Endothelial cell of umbilical vein (primary cell): ENCODE data around the gene FGFR1OP2. TPM values are rescaled to one million over a fixed set of nuclear protein-coding genes. Genes with fewer than 3 reads are reported as not detected.
"Not testable (repeated sequence)": the region's sequence is repeated elsewhere in the genome, so short reads cannot be mapped to it uniquely, and the experiment has no call there.

Source experiments
- BruUV-seq: library from RNA; stranded (reverse); fragments of 400-500 nt; replicated peaks from 2 replicates; lab custom pipeline; 2021; lab: Mats Ljungman, UMichigan
- CTCF ChIA-PET: fragments of 300-600, 350-600 bp; sonication (Branson Sonifier 250); formaldehyde crosslinking; loops from one replicate; lab custom pipeline; 2021; ENCODE audit warnings: antibody characterized with exemption, inconsistent platforms; lab: Charles Lee
- POLR2A ChIA-PET: fragments of 300-600, 350-600 bp; sonication (Branson Sonifier 250); formaldehyde crosslinking; loops from one replicate; lab custom pipeline; 2021; ENCODE audit warnings: antibody characterized with exemption, inconsistent platforms; lab: Charles Lee
- DNase-seq: peaks from one replicate; pipeline ENCODE4 v3.0.0-alpha.2; 2011; ENCODE audit warnings: low read depth, low spot score
- FAIRE-seq: peaks from 2 replicates; lab custom pipeline; 2011; peaks lifted over from hg19 to GRCh38; lab: Jason Lieb, UNC
- H2AFZ ChIP-seq: 2 replicates; pipeline ENCODE4 v1.6.0; 2012; ENCODE audit warnings: low read depth, low read length, control low read depth, inconsistent platforms
- H3K27ac ChIP-seq: 2 replicates; pipeline ENCODE4 v1.5.1; 2011; ENCODE audit warnings: low read depth, mild to moderate bottlenecking, control low read depth, low read length, moderate library complexity; ENCODE audit not compliant: insufficient read depth
- H3K27me3 ChIP-seq, 2 experiments: 2 replicates each; pipeline versions ENCODE4 v1.6.0 to v1.6.1; 2011; ENCODE audit warnings: low read length in 2 of 2, mixed read lengths in 1 of 2; ENCODE audit not compliant: control insufficient read depth in 2 of 2, insufficient read depth in 2 of 2
- H3K36me3 ChIP-seq, 2 experiments: 2 replicates in 1 of 2; 3 replicates in 1 of 2; pipeline ENCODE4 v1.5.1; 2011; ENCODE audit warnings: low read length in 2 of 2, mild to moderate bottlenecking in 1 of 2, moderate library complexity in 1 of 2; ENCODE audit not compliant: control insufficient read depth in 2 of 2, insufficient read depth in 2 of 2; ENCODE audit errors: extremely low read depth in 1 of 2
- H3K4me1 ChIP-seq: 3 replicates; pipeline ENCODE4 v1.5.1; 2011; ENCODE audit warnings: mild to moderate bottlenecking, low read length; ENCODE audit not compliant: control insufficient read depth, insufficient read depth; ENCODE audit errors: extremely low read depth
- H3K4me2 ChIP-seq: 2 replicates; pipeline ENCODE4 v1.6.1; 2011; ENCODE audit warnings: low read length, control low read depth, mixed read lengths; ENCODE audit not compliant: insufficient read depth
- H3K4me3 ChIP-seq, 3 experiments: fragments of 200-600 bp in 1 of 3; sonication (generic), shearing (Covaris generic) in 1 of 3; replicated peaks in 1 of 3; 2 replicates each; pipeline ENCODE4 v1.5.1; 2011 to 2016; ENCODE audit warnings: control low read depth in 3 of 3, low read length in 3 of 3, mild to moderate bottlenecking in 2 of 3, inconsistent platforms in 1 of 3, low read depth in 1 of 3, moderate library complexity in 1 of 3; ENCODE audit not compliant: insufficient read depth in 1 of 3
- H3K79me2 ChIP-seq: 2 replicates; pipeline ENCODE4 v1.6.0; 2012; ENCODE audit warnings: low read length, inconsistent platforms; ENCODE audit not compliant: control insufficient read depth, insufficient read depth
- H3K9ac ChIP-seq: replicated peaks from 2 replicates; pipeline ENCODE3; 2011; ENCODE audit warnings: low read length, control low read depth; ENCODE audit not compliant: insufficient read depth; ENCODE audit errors: extremely low read depth
- H3K9me1 ChIP-seq: replicated peaks from 3 replicates; pipeline ENCODE4 v1.6.0; 2011; ENCODE audit warnings: mild to moderate bottlenecking, low read length; ENCODE audit not compliant: control insufficient read depth, insufficient read depth; ENCODE audit errors: extremely low read depth
- H3K9me3 ChIP-seq: replicated peaks from 2 replicates; pipeline ENCODE4 v1.5.1; 2012; ENCODE audit warnings: low read length, inconsistent platforms; ENCODE audit not compliant: control insufficient read depth, insufficient read depth
- H4K20me1 ChIP-seq: replicated peaks from 2 replicates; pipeline ENCODE3; 2011; ENCODE audit warnings: mild to moderate bottlenecking, low read length; ENCODE audit not compliant: control insufficient read depth, insufficient read depth; ENCODE audit errors: extremely low read depth
- CTCF ChIP-seq, 2 donors: IDR thresholded peaks; 1 replicate in 1 of 2; 2 replicates in 1 of 2; pipeline ENCODE4 v1.5.1; 2011; ENCODE audit warnings: low read length in 2 of 2, mild to moderate bottlenecking in 2 of 2, moderate library complexity in 2 of 2, control low read depth in 1 of 2, inconsistent platforms in 1 of 2, low read depth in 1 of 2; ENCODE audit not compliant: insufficient read depth in 1 of 2; ENCODE audit errors: extremely low read depth in 1 of 2
- EZH2 ChIP-seq: IDR thresholded peaks from 2 replicates; pipeline ENCODE4 v1.6.1; 2012; ENCODE audit warnings: borderline replicate concordance, low read depth, mild to moderate bottlenecking, moderate library complexity, low read length, inconsistent platforms; ENCODE audit not compliant: severe bottlenecking
- GATA2 ChIP-seq: IDR thresholded peaks from 2 replicates; pipeline ENCODE4 v1.7.0; 2011; ENCODE audit warnings: low read depth, mild to moderate bottlenecking, moderate library complexity, mixed read lengths, low read length; ENCODE audit not compliant: insufficient read length, insufficient read depth
- JUN ChIP-seq: IDR thresholded peaks from 2 replicates; pipeline ENCODE4 v1.6.1; 2011; ENCODE audit warnings: borderline replicate concordance, low read depth; ENCODE audit not compliant: insufficient read length, insufficient read depth
- MAX ChIP-seq: IDR thresholded peaks from 2 replicates; pipeline ENCODE4 v1.6.1; 2011; ENCODE audit not compliant: insufficient read depth, insufficient read length
- MYC ChIP-seq: IDR thresholded peaks from one replicate; pipeline ENCODE4 v1.6.1; 2011; ENCODE audit warnings: mild to moderate bottlenecking, low read depth, low read length
- POLR2A ChIP-seq: IDR thresholded peaks from 2 replicates; pipeline ENCODE4 v1.6.1; 2012; ENCODE audit warnings: low read depth, mild to moderate bottlenecking, control low read depth, low read length
- POLR2AphosphoS5 ChIP-seq: IDR thresholded peaks from 2 replicates; pipeline ENCODE4 v1.6.1; 2012; ENCODE audit warnings: low read depth, mild to moderate bottlenecking, control low read depth, low read length, moderate library complexity; ENCODE audit not compliant: insufficient read depth
- dilution Hi-C: fragments of 300-500 bp; cut with MboI; formaldehyde crosslinking; loops from one replicate; pipeline ENCODE4 v1.15.0; 2019; ENCODE audit warnings: low sequenced_read_pairs; ENCODE audit not compliant: extremely low pct_ligation_motif_present
- intact Hi-C: fragments of 100-400 bp; cut with micrococcal nuclease; formaldehyde crosslinking; loops from one replicate; pipeline ENCODE4 v1.10.0; 2022
- polyA plus RNA-seq, 4 experiments: library from polyadenylated mRNA; depleted of rRNA in 3 of 4; stranded (reverse) in 3 of 4; unstranded in 1 of 4; fragments of >200 nt; gene quantifications; 2 replicates each; pipeline versions ENCODE4 v1.2.1 to v1.2.3, GENCODE V29; 2011 to 2012; ENCODE audit warnings: missing spikeins in 1 of 4
- total RNA-seq: library from RNA; stranded (reverse); gene quantifications from 2 replicates; pipeline ENCODE4 v1.2.3, GENCODE V29; 2021

FGFR1OP2 gene
- total and polyA plus RNA-seq, 2 donors (not counting 3 experiments of a cell fraction or from before 2014, with no cell fraction given): 22.7 to 49.3 TPM

- no peak overlapping the region for H3K9ac ChIP-seq
- H3K4me3 ChIP-seq: no peak overlapping the region
- TF ChIP-seq GATA2 (no peak), JUN (no peak), MYC (no peak), POLR2AphosphoS5 (no peak), POLR2A (no peak), CTCF (IDR thresholded peaks at IDR 0.05; ENCODE audit: extremely low read depth in 1 of 2, insufficient read depth in 1 of 2, low read depth in 1 of 2, low read length in 2 of 2) (no peak), EZH2 (no peak), MAX (no peak)
- FAIRE-seq (no peak), DNase-seq (no peak)
- H2AFZ ChIP-seq: no peak overlapping the region
- intact Hi-C loops: no loop called here
- H4K20me1 ChIP-seq: peaks cover 3% of the 10 kb centered on the region
- CTCF ChIA-PET: no interaction called here
- peaks cover 56% of the 10 kb centered on the region for H3K79me2 ChIP-seq
- no peaks in the 10 kb centered on the region for H3K9me3 ChIP-seq
- no peak overlapping the region for H3K4me2 ChIP-seq
- H3K27ac ChIP-seq: no peak overlapping the region
- no TSS peak for BruUV-seq
- dilution Hi-C loops: no loop called here
- POLR2A ChIA-PET: no interaction called here
- H3K4me1 ChIP-seq: no peaks in the 10 kb centered on the region
- H3K27me3 ChIP-seq: no peaks in the 10 kb centered on the region
- H3K36me3 ChIP-seq: peaks cover 4 to 8% of the 10 kb centered on the region in 2 experiments
- no peaks in the 10 kb centered on the region for H3K9me1 ChIP-seq
These were observed 15.8 kb downstream of the FGFR1OP2 start for GRCh38 chr12:26954027-26954426.

GRCh38 chr12:26961391-26961790 lies 23.1 kb downstream of the FGFR1OP2 start:
- H3K9me3 ChIP-seq, H3K79me2 ChIP-seq, dilution Hi-C loops, H3K27ac ChIP-seq, BruUV-seq, H3K4me2 ChIP-seq, CTCF ChIA-PET, FAIRE-seq, H3K9me1 ChIP-seq, intact Hi-C loops, H4K20me1 ChIP-seq, H2AFZ ChIP-seq, POLR2A ChIA-PET, H3K4me3 ChIP-seq, H3K27me3 ChIP-seq, DNase-seq, H3K4me1 ChIP-seq, H3K9ac ChIP-seq: not testable (repeated sequence)
- H3K36me3 ChIP-seq: peaks cover 4 to 15% of the 10 kb centered on the region in 2 experiments
